ENCODE results near the gene IRF3.

GRCh38 chr19:49613374-49613773 is 52.3 kb downstream of the IRF3 start:
- TF ChIP-seq CEBPZ (IDR thresholded peaks at IDR 0.05; ENCODE audit: low read depth, low read length) = no peak
- no peak for TF ChIP-seq BHLHE40 (IDR thresholded peaks at IDR 0.05; ENCODE audit: borderline replicate concordance in 1 of 2, low read depth in 2 of 2, low read length in 1 of 2)
- TF ChIP-seq NR2C2 (IDR thresholded peaks at IDR 0.05; ENCODE audit: borderline replicate concordance, control insufficient read depth, insufficient read length, low read depth) = no peak
- no peak for TF ChIP-seq PBX3 (IDR thresholded peaks at IDR 0.05; ENCODE audit: insufficient replicate concordance, low read depth, low read length)
